Ishikawa (cell line): ENCODE measurements around the gene RPP38.

Source experiments
- CEBPB ChIP-seq: IDR thresholded peaks from 2 replicates; pipeline ENCODE4 v1.6.1; 2012
- CREB1 ChIP-seq: IDR thresholded peaks from 2 replicates; pipeline ENCODE4 v1.6.1; 2012; ENCODE audit warnings: low read depth
- EGR1 ChIP-seq: IDR thresholded peaks from 2 replicates; pipeline ENCODE4 v1.6.1; 2012
- EP300 ChIP-seq: IDR thresholded peaks from 2 replicates; pipeline ENCODE4 v1.6.1; 2012; ENCODE audit warnings: borderline replicate concordance
- FOXM1 ChIP-seq: IDR thresholded peaks from 2 replicates; pipeline ENCODE4 v1.6.1; 2012; ENCODE audit warnings: low read depth, borderline replicate concordance
- NFIC ChIP-seq: IDR thresholded peaks from 2 replicates; pipeline ENCODE4 v1.6.1; 2012
- RAD21 ChIP-seq: IDR thresholded peaks from 2 replicates; pipeline ENCODE4 v1.6.1; 2012; ENCODE audit warnings: low read depth
- REST ChIP-seq: IDR thresholded peaks from 2 replicates; pipeline ENCODE4 v1.6.1; 2012; ENCODE audit warnings: low read depth, mild to moderate bottlenecking
- TAF1 ChIP-seq: IDR thresholded peaks from 2 replicates; pipeline ENCODE4 v1.6.1; 2012; ENCODE audit warnings: low read depth, mild to moderate bottlenecking
- TCF12 ChIP-seq: IDR thresholded peaks from 2 replicates; pipeline ENCODE4 v1.6.1; 2012; ENCODE audit warnings: low read depth
- TEAD4 ChIP-seq: IDR thresholded peaks from 2 replicates; pipeline ENCODE4 v1.6.1; 2012
- YY1 ChIP-seq: IDR thresholded peaks from 2 replicates; pipeline ENCODE4 v1.6.1; 2012; ENCODE audit warnings: low read depth
- ZBTB7A ChIP-seq: IDR thresholded peaks from 2 replicates; pipeline ENCODE4 v1.6.1; 2012; ENCODE audit warnings: low read depth
- TF ChIP-seq, protein P1 (sequence below): IDR thresholded peaks from 2 replicates; pipeline ENCODE4 v1.6.1; 2012
- TF ChIP-seq, protein P2 (sequence below): IDR thresholded peaks from 2 replicates; pipeline ENCODE4 v1.6.1; 2012

Gene RPP38

DNA sequence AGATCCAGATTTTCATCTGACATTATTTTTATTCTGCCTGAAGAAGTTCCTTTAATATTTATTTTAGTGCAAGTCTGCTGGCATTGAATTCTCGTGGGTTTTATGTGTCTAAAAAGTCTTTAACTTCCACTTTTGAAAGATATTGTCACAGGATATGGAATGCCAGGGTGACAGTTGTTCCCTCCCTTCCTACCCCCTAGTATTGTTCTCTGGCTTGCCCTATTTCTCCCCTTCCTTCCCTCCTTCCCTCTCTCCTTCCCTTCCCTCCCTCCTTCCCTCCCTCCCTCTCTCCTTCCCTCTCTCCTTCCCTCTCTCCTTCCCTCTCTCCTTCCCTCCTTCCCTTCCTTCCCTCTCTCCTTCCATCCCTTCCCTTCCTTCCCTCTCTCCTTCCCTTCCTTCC lies 38.5 kb upstream of the RPP38 start:
- TF ChIP-seq, protein P1, sequence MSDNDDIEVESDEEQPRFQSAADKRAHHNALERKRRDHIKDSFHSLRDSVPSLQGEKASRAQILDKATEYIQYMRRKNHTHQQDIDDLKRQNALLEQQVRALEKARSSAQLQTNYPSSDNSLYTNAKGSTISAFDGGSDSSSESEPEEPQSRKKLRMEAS: no peak
- TF ChIP-seq NFIC (no peak), TAF1 (no peak), TEAD4 (no peak), ZBTB7A (no peak), FOXM1 (no peak), YY1 (no peak), EP300 (no peak), TCF12 (no peak), REST (no peak), RAD21 (no peak), CREB1 (no peak), EGR1 (no peak), CEBPB (no peak)
- TF ChIP-seq, protein P2, sequence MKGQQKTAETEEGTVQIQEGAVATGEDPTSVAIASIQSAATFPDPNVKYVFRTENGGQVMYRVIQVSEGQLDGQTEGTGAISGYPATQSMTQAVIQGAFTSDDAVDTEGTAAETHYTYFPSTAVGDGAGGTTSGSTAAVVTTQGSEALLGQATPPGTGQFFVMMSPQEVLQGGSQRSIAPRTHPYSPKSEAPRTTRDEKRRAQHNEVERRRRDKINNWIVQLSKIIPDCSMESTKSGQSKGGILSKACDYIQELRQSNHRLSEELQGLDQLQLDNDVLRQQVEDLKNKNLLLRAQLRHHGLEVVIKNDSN: no peak

GRCh38 chr10:15059914-15060313 lies 37.2 kb upstream of the RPP38 start:
- TF ChIP-seq TEAD4 (no peak), NFIC (no peak), TCF12 (no peak), RAD21 (no peak), EGR1 (no peak), CREB1 (no peak), CEBPB (no peak), TAF1 (no peak), YY1 (no peak), EP300 (no peak), ZBTB7A (no peak), REST (no peak), FOXM1 (no peak)
- TF ChIP-seq, protein P2: no peak
- TF ChIP-seq, protein P1: no peak

GRCh38 chr10:15060638-15061037 lies 36.5 kb upstream of the RPP38 start:
- TF ChIP-seq, protein P2: no peak
- no peak for TF ChIP-seq RAD21
- TF ChIP-seq CEBPB: no peak
- TF ChIP-seq FOXM1: no peak
- no peak for TF ChIP-seq REST
- TF ChIP-seq, protein P1: no peak
- TF ChIP-seq NFIC: no peak

DNA sequence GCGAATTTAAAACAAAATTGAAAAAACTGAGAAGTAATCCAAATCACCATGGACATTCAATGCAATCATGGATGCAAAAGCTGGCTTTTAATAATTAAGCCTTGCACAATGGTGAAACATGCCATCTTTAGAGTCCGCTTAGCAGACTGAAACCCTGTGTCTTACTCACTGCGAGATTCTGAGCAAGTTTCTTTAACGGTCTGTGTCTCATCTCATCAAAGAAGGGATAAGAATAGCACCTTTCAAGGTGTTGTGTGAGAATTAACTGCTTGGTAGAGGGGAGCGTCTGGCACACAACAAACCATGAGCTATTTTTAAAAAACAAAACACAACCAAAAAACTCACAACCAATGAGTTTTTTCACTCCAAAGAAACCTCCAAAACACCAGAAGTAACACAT lies 30.0 kb upstream of the RPP38 start:
- TF ChIP-seq CREB1: no peak
- TF ChIP-seq TCF12: no peak
- no peak for TF ChIP-seq YY1
- TF ChIP-seq, protein P2: no peak
- TF ChIP-seq FOXM1: no peak
- TF ChIP-seq ZBTB7A: no peak
- no peak for TF ChIP-seq EP300
- no peak for TF ChIP-seq TEAD4
- no peak for TF ChIP-seq TAF1
- TF ChIP-seq, protein P1: no peak
- TF ChIP-seq RAD21: no peak
- TF ChIP-seq REST: no peak
- no peak for TF ChIP-seq EGR1
- TF ChIP-seq NFIC: no peak
- TF ChIP-seq CEBPB: no peak
